H9 (cell line): Measurements from ENCODE around the gene CPAMD8. TPM values are rescaled to one million over a fixed set of nuclear protein-coding genes. Genes with fewer than 3 reads are reported as not detected.

Experiments
- DNase-seq: peaks from one replicate; pipeline ENCODE4 v3.0.0-alpha.2; 2017
- H2AFZ ChIP-seq: one replicate; pipeline ENCODE4 v1.6.1; 2013; ENCODE audit warnings: mild to moderate bottlenecking, low read length, control low read depth, moderate library complexity
- H2AK5ac ChIP-seq: 2 replicates; pipeline ENCODE4 v1.6.1; 2013; ENCODE audit warnings: low read length, control low read depth, mixed read lengths; ENCODE audit not compliant: insufficient read length
- H2BK120ac ChIP-seq: one replicate; pipeline ENCODE4 v1.6.1; 2013; ENCODE audit warnings: low read depth, mild to moderate bottlenecking, low read length, control low read depth, inconsistent platforms; ENCODE audit not compliant: poor library complexity, severe bottlenecking
- H2BK12ac ChIP-seq: 2 replicates; pipeline ENCODE4 v1.6.1; 2013; ENCODE audit warnings: low read length, control low read depth, mixed read lengths, low read depth; ENCODE audit not compliant: insufficient read length
- H2BK15ac ChIP-seq: 2 replicates; pipeline ENCODE4 v1.6.1; 2013; ENCODE audit warnings: low read depth, low read length, control low read depth
- H2BK20ac ChIP-seq: one replicate; pipeline ENCODE4 v1.6.1; 2013; ENCODE audit warnings: low read depth, mild to moderate bottlenecking, low read length, control low read depth, inconsistent platforms; ENCODE audit not compliant: poor library complexity, severe bottlenecking
- H2BK5ac ChIP-seq: 2 replicates; pipeline ENCODE4 v1.6.1; 2013; ENCODE audit warnings: low read length, control low read depth, mixed read lengths; ENCODE audit not compliant: insufficient read length
- H3K14ac ChIP-seq: 2 replicates; pipeline ENCODE4 v1.6.1; 2013; ENCODE audit warnings: low read length, control low read depth; ENCODE audit not compliant: insufficient read depth
- H3K18ac ChIP-seq: 2 replicates; pipeline ENCODE4 v1.6.1; 2013; ENCODE audit warnings: low read depth, mild to moderate bottlenecking, mixed read lengths, low read length, control low read depth; ENCODE audit not compliant: insufficient read length
- H3K23ac ChIP-seq: 2 replicates; pipeline ENCODE4 v1.6.1; 2013; ENCODE audit warnings: low read length, control low read depth, mixed read lengths, low read depth; ENCODE audit not compliant: insufficient read length
- H3K23me2 ChIP-seq: 2 replicates; pipeline ENCODE4 v1.6.1; 2013; ENCODE audit warnings: low read depth, mild to moderate bottlenecking, mixed read lengths, low read length, control low read depth; ENCODE audit not compliant: insufficient read length, poor library complexity, severe bottlenecking
- H3K27ac ChIP-seq: 2 replicates; pipeline ENCODE4 v1.5.1; 2013; ENCODE audit warnings: low read length, control low read depth, mixed read lengths, low read depth; ENCODE audit not compliant: insufficient read length
- H3K27me3 ChIP-seq: 2 replicates; pipeline ENCODE4 v1.6.1; 2013; ENCODE audit warnings: low read length, control low read depth, inconsistent platforms; ENCODE audit not compliant: insufficient read depth
- H3K4ac ChIP-seq: 2 replicates; pipeline ENCODE4 v1.6.1; 2013; ENCODE audit warnings: low read depth, mild to moderate bottlenecking, control low read depth, inconsistent platforms, low read length, moderate library complexity
- H3K4me1 ChIP-seq: 2 replicates; pipeline ENCODE4 v1.6.1; 2013; ENCODE audit warnings: low read length, control low read depth, inconsistent platforms; ENCODE audit not compliant: insufficient read depth
- H3K4me2 ChIP-seq: 2 replicates; pipeline ENCODE4 v1.6.1; 2013; ENCODE audit warnings: low read length, control low read depth, mixed read lengths; ENCODE audit not compliant: insufficient read length, insufficient read depth
- H3K56ac ChIP-seq: 2 replicates; pipeline ENCODE4 v1.6.1; 2013; ENCODE audit warnings: low read depth, mild to moderate bottlenecking, mixed read lengths, low read length, control low read depth; ENCODE audit not compliant: insufficient read length
- H3K79me1 ChIP-seq: 2 replicates; pipeline ENCODE4 v1.6.1; 2013; ENCODE audit warnings: low read depth, mild to moderate bottlenecking, moderate library complexity, low read length, control low read depth, inconsistent platforms; ENCODE audit not compliant: insufficient read depth, poor library complexity, severe bottlenecking
- H3K79me2 ChIP-seq: 2 replicates; pipeline ENCODE4 v1.6.1; 2013; ENCODE audit warnings: low read length, control low read depth, inconsistent platforms; ENCODE audit not compliant: insufficient read depth
- H3K9ac ChIP-seq: 2 replicates; pipeline ENCODE4 v1.6.1; 2013; ENCODE audit warnings: low read length, control low read depth, mixed read lengths; ENCODE audit not compliant: insufficient read length; ENCODE audit errors: extremely low read depth
- H3K9me3 ChIP-seq: one replicate; pipeline ENCODE4 v1.6.1; 2013; ENCODE audit warnings: low read depth, low read length, inconsistent platforms; ENCODE audit not compliant: control insufficient read depth
- H3T11ph ChIP-seq: one replicate; pipeline ENCODE4 v1.6.1; 2013; ENCODE audit warnings: mild to moderate bottlenecking, low read length, control low read depth, inconsistent platforms
- H4K20me1 ChIP-seq: one replicate; pipeline ENCODE4 v1.6.1; 2013; ENCODE audit not compliant: control insufficient read depth, insufficient read length, insufficient read depth
- H4K5ac ChIP-seq: 2 replicates; pipeline ENCODE4 v1.6.1; 2013; ENCODE audit warnings: low read depth, mild to moderate bottlenecking, mixed read lengths, low read length, control low read depth; ENCODE audit not compliant: insufficient read length
- H4K8ac ChIP-seq: replicated peaks from 2 replicates; pipeline ENCODE4 v1.6.1; 2013; ENCODE audit warnings: low read length, control low read depth, mixed read lengths, low read depth; ENCODE audit not compliant: insufficient read length
- H4K91ac ChIP-seq: 2 replicates; pipeline ENCODE4 v1.6.1; 2013; ENCODE audit warnings: low read depth, mild to moderate bottlenecking, moderate library complexity, mixed read lengths, low read length, control low read depth; ENCODE audit not compliant: insufficient read length
- H3K27ac Mint-ChIP-seq, 3 experiments: 2 replicates in 2 of 3; 3 replicates in 1 of 3; pipeline ENCODE4 v1.8.0; 2020 to 2021; ENCODE audit warnings: mixed read lengths in 3 of 3, mild to moderate bottlenecking in 1 of 3, moderate library complexity in 1 of 3
- H3K27me3 Mint-ChIP-seq: 2 replicates; pipeline ENCODE4 v1.8.0; 2021; ENCODE audit warnings: low read depth, mild to moderate bottlenecking, moderate library complexity, mixed read lengths
- H3K36me3 Mint-ChIP-seq, 3 experiments: 2 replicates in 2 of 3; 3 replicates in 1 of 3; pipeline ENCODE4 v1.8.0; 2020 to 2021; ENCODE audit warnings: low read depth in 3 of 3, mixed read lengths in 3 of 3; ENCODE audit not compliant: insufficient read depth in 1 of 3
- H3K4me1 Mint-ChIP-seq, 2 experiments: 2 replicates each; pipeline ENCODE4 v1.8.0; 2020; ENCODE audit warnings: mixed read lengths in 2 of 2
- H3K4me3 Mint-ChIP-seq, 2 experiments: 2 replicates in 1 of 2; 3 replicates in 1 of 2; pipeline ENCODE4 v1.8.0; 2020 to 2021; ENCODE audit warnings: mild to moderate bottlenecking in 2 of 2, mixed read lengths in 2 of 2, moderate library complexity in 1 of 2
- H3K9me3 Mint-ChIP-seq, 2 experiments: 2 replicates in 1 of 2; 3 replicates in 1 of 2; pipeline ENCODE4 v1.8.0; 2020; ENCODE audit warnings: mild to moderate bottlenecking in 2 of 2, mixed read lengths in 2 of 2, moderate library complexity in 1 of 2
- CTCF ChIP-seq: fragments of 200-600 bp; sonication (generic); conservative IDR thresholded peaks from 3 replicates; pipeline ENCODE4 v1.8.0; 2021; ENCODE audit warnings: antibody characterized with exemption, mild to moderate bottlenecking
- WGBS: extraction: QIAGEN DNeasy Blood & Tissue Kit; methylation state at CpG from one replicate; pipeline ENCODE4 v1.1.7; 2013; ENCODE audit warnings: missing lambda C conversion rate, low lambda C conversion rate, mixed read lengths; ENCODE audit not compliant: insufficient read length; ENCODE audit errors: extremely low coverage; 5-methylcytosine and 5-hydroxymethylcytosine counted together
- total RNA-seq: library from RNA; stranded (reverse); gene quantifications from 2 replicates; pipeline ENCODE4 v1.2.1, GENCODE V29; 2021

CPAMD8 gene
- total RNA-seq, 1 experiment from 2014 or later, result 12.0 TPM

- no peak overlapping the region for H2BK120ac ChIP-seq
- no peak overlapping the region for H4K91ac ChIP-seq
- H2BK15ac ChIP-seq, result no peak overlapping the region
- H4K20me1 ChIP-seq, result no peaks in the 10 kb centered on the region
- H3K79me1 ChIP-seq, result peaks cover 3% of the 10 kb centered on the region
- peak overlapping the region; percentile 97 to 100 (median 99); a peak in 6 of 7 replicates for H3K27ac Mint-ChIP-seq
- H3K14ac ChIP-seq, result no peak overlapping the region
- H3K4me3 Mint-ChIP-seq, result peak overlapping the region; percentile 94 to 99
- no peak overlapping the region for H2AFZ ChIP-seq
- H2AK5ac ChIP-seq, result no peak overlapping the region
- H3K27me3 Mint-ChIP-seq, result no peaks in the 10 kb centered on the region; the same call in 1 of the 2 replicates
- no peak overlapping the region for H3K9ac ChIP-seq
- H3K56ac ChIP-seq, result no peak overlapping the region
- H3K79me2 ChIP-seq, result peaks cover 14% of the 10 kb centered on the region; the same call in 1 of the 2 replicates
- no peak overlapping the region for H3K4ac ChIP-seq
- H3K27me3 ChIP-seq, result no peaks in the 10 kb centered on the region
- H3K23me2 ChIP-seq, result peaks cover 9% of the 10 kb centered on the region
- H3K9me3 Mint-ChIP-seq, result no peaks in the 10 kb centered on the region
- no peak overlapping the region for H3K27ac ChIP-seq
- WGBS, result no CpG with 5 or more reads among the region's 18 CpGs
- H3K23ac ChIP-seq, result no peak overlapping the region
- H3K36me3 Mint-ChIP-seq, result peaks cover 18 to 40% (median 29%) of the 10 kb centered on the region in 3 experiments
- peak; percentile 54 for DNase-seq
- no peak overlapping the region for H3K18ac ChIP-seq
- peak overlapping the region; percentile 83 for H3K4me2 ChIP-seq
- no peak overlapping the region for H2BK12ac ChIP-seq
- H3K4me1 ChIP-seq, result peaks cover 6% of the 10 kb centered on the region; the same call in 1 of the 2 replicates
- H2BK20ac ChIP-seq, result no peak overlapping the region
- H3T11ph ChIP-seq, result no peak overlapping the region
- no peak overlapping the region for H2BK5ac ChIP-seq
- no peak overlapping the region for H4K8ac ChIP-seq
- H3K4me1 Mint-ChIP-seq, result peaks cover 50 to 51% of the 10 kb centered on the region in 2 experiments
- H3K9me3 ChIP-seq, result no peaks in the 10 kb centered on the region
- TF ChIP-seq CTCF, result no peak
- H4K5ac ChIP-seq, result no peak overlapping the region
Measured at GRCh38 chr19:17073869-17074633, 47.4 kb upstream of the CPAMD8 start.
